ENCODE measurements around the gene CTIF. TPM values are rescaled to one million over a fixed set of nuclear protein-coding genes. Genes with fewer than 3 reads are reported as not detected.

CTIF gene
- total RNA-seq, 1 experiment from 2014 or later: 26.5 TPM

DNA sequence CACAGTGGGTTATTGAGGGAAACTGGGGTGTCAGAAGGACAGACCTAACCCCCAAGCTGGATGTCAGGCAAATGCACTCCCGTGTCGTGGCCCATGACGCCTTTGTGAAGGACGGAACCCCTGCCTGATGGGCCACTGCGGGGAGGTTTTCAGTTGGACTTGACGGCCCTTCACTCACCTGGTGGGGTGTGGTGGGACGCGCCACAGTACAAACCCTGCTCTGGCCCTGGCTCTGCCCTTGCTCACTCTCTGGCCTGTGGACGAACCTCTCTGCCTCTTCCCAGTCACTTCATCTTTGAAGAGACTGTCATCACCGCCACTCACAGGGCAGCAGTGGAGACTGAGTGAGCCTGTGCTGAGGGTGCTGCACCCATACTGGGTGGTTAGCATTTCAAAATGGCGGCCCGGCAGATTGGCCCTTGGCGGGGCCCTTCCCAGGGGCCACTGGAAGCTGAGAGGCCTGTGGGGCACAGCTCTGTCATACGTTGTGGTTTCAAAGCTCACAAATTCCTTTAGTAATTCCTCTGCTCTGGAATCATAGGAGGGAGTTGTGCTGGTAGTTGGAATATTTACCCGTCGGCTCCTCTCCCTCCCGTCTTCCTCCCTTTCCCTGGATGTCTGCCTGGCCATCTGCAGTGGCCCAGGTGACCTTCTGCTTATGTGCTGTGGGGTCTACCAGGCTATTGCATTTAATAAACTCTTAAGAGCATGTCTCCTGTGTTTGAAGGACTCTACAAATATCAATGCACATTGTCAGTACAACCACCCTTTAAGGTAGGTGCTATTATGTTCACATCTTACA, 200.6 kb downstream of the CTIF start:
- POLR2A ChIA-PET: no interaction called here
- no peak for DNase-seq (ENCODE audit: low read depth, low spot score)
- no peak for ATAC-seq
- in situ Hi-C loops (cut with HindIII; ENCODE audit: low pct_unique_long_range_greater_than_20kb, low sequenced_read_pairs): no loop called here
- no peak for TF ChIP-seq SIN3A (IDR thresholded peaks at IDR 0.05; ENCODE audit: borderline replicate concordance, insufficient read depth, low read depth, low read length)
- no peak for TF ChIP-seq REST (IDR thresholded peaks at IDR 0.05; ENCODE audit: insufficient read depth in 1 of 2, low read depth in 2 of 2, low read length in 1 of 2)
- TF ChIP-seq TCF7L2 (IDR thresholded peaks at IDR 0.05; ENCODE audit: low read depth, low read length): no peak
- TF ChIP-seq, protein P1, sequence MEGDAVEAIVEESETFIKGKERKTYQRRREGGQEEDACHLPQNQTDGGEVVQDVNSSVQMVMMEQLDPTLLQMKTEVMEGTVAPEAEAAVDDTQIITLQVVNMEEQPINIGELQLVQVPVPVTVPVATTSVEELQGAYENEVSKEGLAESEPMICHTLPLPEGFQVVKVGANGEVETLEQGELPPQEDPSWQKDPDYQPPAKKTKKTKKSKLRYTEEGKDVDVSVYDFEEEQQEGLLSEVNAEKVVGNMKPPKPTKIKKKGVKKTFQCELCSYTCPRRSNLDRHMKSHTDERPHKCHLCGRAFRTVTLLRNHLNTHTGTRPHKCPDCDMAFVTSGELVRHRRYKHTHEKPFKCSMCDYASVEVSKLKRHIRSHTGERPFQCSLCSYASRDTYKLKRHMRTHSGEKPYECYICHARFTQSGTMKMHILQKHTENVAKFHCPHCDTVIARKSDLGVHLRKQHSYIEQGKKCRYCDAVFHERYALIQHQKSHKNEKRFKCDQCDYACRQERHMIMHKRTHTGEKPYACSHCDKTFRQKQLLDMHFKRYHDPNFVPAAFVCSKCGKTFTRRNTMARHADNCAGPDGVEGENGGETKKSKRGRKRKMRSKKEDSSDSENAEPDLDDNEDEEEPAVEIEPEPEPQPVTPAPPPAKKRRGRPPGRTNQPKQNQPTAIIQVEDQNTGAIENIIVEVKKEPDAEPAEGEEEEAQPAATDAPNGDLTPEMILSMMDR (IDR thresholded peaks at IDR 0.05): no peak
- TF ChIP-seq POLR2AphosphoS5 (IDR thresholded peaks at IDR 0.05; ENCODE audit: low read depth, low read length): no peak
- CTCF ChIA-PET: no interaction called here
- Histone ChIP-seq H3K4me3 (ENCODE audit: low read depth in 2 of 2, low read length in 2 of 2) (no peak overlapping the region), H3K36me3 (ENCODE audit: control insufficient read depth, insufficient read depth, low read length) (no peaks in the 10 kb centered on the region), H3K27me3 (ENCODE audit: control insufficient read depth, insufficient read depth, low read length) (no peaks in the 10 kb centered on the region), H3K9me3 (ENCODE audit: control insufficient read depth, insufficient read depth, low read depth, low read length) (no peaks in the 10 kb centered on the region), H3K4me1 (ENCODE audit: control insufficient read depth, insufficient read depth, low read length) (no peaks in the 10 kb centered on the region), H3K27ac (ENCODE audit: low read length) (no peak overlapping the region)
- BruUV-seq (replicated peaks): no TSS peak
- intact Hi-C loops (cut with micrococcal nuclease; ENCODE audit: unreplicated experiment): no loop called here

DNA sequence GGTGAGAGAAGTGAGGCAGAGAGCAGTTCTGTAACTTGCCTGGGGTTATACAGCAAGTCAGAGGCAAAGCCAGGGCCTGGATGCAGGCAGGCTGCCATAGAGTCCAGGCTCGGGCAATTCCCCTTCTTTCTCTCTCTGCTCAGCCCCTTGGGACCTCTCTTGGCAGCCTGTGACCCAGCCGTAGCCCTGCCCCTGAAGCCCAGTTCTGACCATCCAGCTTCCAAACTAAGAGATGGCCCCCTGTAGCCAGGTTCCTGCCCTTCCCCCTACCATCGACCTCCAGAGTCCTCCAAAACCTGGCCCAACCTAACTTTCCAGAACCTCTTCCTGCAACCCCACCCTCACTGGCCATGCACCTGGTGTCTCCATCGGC, 201.2 kb downstream of the CTIF start:
- BruUV-seq (replicated peaks): no TSS peak
- CTCF ChIA-PET: no interaction called here
- ATAC-seq: no peak

More for the DNA sequence above, 201.2 kb downstream of the CTIF start:
- H3K36me3 ChIP-seq (ENCODE audit: control insufficient read depth, insufficient read depth, low read length): no peaks in the 10 kb centered on the region
- POLR2A ChIA-PET: no interaction called here
- TF ChIP-seq, protein P1 (IDR thresholded peaks at IDR 0.05): no peak
- no peak for TF ChIP-seq POLR2AphosphoS5 (IDR thresholded peaks at IDR 0.05; ENCODE audit: low read depth, low read length)
- TF ChIP-seq TCF7L2 (IDR thresholded peaks at IDR 0.05; ENCODE audit: low read depth, low read length): no peak
- no peak for TF ChIP-seq SIN3A (IDR thresholded peaks at IDR 0.05; ENCODE audit: borderline replicate concordance, insufficient read depth, low read depth, low read length)
- TF ChIP-seq REST (IDR thresholded peaks at IDR 0.05; ENCODE audit: insufficient read depth in 1 of 2, low read depth in 2 of 2, low read length in 1 of 2): no peak
- no peaks in the 10 kb centered on the region for H3K9me3 ChIP-seq (ENCODE audit: control insufficient read depth, insufficient read depth, low read depth, low read length)
- DNase-seq (ENCODE audit: low read depth, low spot score): no peak
- H3K27me3 ChIP-seq (ENCODE audit: control insufficient read depth, insufficient read depth, low read length): no peaks in the 10 kb centered on the region
- intact Hi-C loops (cut with micrococcal nuclease; ENCODE audit: unreplicated experiment) (no loop called here), in situ Hi-C loops (cut with HindIII; ENCODE audit: low pct_unique_long_range_greater_than_20kb, low sequenced_read_pairs) (no loop called here)
- H3K27ac ChIP-seq (ENCODE audit: low read length): no peak overlapping the region
- no peaks in the 10 kb centered on the region for H3K4me1 ChIP-seq (ENCODE audit: control insufficient read depth, insufficient read depth, low read length)
- no peak overlapping the region for H3K4me3 ChIP-seq (ENCODE audit: low read depth in 2 of 2, low read length in 2 of 2)
